GM12878 (cell line): ENCODE results near the gene GAP43.

ENCODE experiments used
- ATF3 ChIP-seq: IDR thresholded peaks from 2 replicates; pipeline ENCODE4 v1.6.1; 2011; ENCODE audit warnings: low read depth, mild to moderate bottlenecking, low read length, moderate library complexity, borderline replicate concordance; ENCODE audit errors: extremely low read depth
- BHLHE40 ChIP-seq, 2 experiments: fragments of 450-650 bp in 1 of 2; IDR thresholded peaks; 2 replicates each; pipeline ENCODE4 v1.6.1; 2011 to 2017; ENCODE audit warnings: low read depth in 2 of 2, borderline replicate concordance in 1 of 2, improper control_type of control experiment in 1 of 2, low read length in 1 of 2, mild to moderate bottlenecking in 1 of 2
- CEBPB ChIP-seq, 2 experiments: fragments of 150-350 bp in 1 of 2; IDR thresholded peaks; 2 replicates each; pipeline ENCODE4 v1.6.1; 2012 to 2014; ENCODE audit warnings: low read depth in 2 of 2, low read length in 2 of 2, borderline replicate concordance in 1 of 2, inconsistent platforms in 1 of 2
- CTCF ChIP-seq, 3 experiments: IDR thresholded peaks in 2 of 3; conservative IDR thresholded peaks in 1 of 3; 2 replicates each; pipeline ENCODE4 v1.5.1; 2011; ENCODE audit warnings: low read depth in 3 of 3, low read length in 3 of 3, mild to moderate bottlenecking in 3 of 3, control low read depth in 2 of 3, moderate library complexity in 2 of 3, inconsistent platforms in 1 of 3, mixed read lengths in 1 of 3; ENCODE audit not compliant: control insufficient read depth in 2 of 3, insufficient read depth in 1 of 3; ENCODE audit errors: extremely low read depth in 1 of 3
- EGR1 ChIP-seq, 2 experiments: IDR thresholded peaks; 1 replicate in 1 of 2; 2 replicates in 1 of 2; pipeline ENCODE4 v1.6.1; 2011 to 2012; ENCODE audit warnings: low read depth in 2 of 2, low read length in 2 of 2, borderline replicate concordance in 1 of 2, mild to moderate bottlenecking in 1 of 2, moderate library complexity in 1 of 2
- GATAD2B ChIP-seq: fragments of 450-650 bp; conservative IDR thresholded peaks from 2 replicates; pipeline ENCODE4 v1.6.1; 2017; ENCODE audit warnings: low read depth, mild to moderate bottlenecking, moderate library complexity
- POLR2AphosphoS5 ChIP-seq: IDR thresholded peaks from 2 replicates; pipeline ENCODE4 v1.6.1; 2011; ENCODE audit warnings: mild to moderate bottlenecking, low read length, inconsistent platforms
- RAD51 ChIP-seq: fragments of 450-650 bp; IDR thresholded peaks from 2 replicates; pipeline ENCODE4 v1.6.1; 2016; ENCODE audit warnings: moderate library complexity, mild to moderate bottlenecking, inconsistent platforms
- SP1 ChIP-seq: IDR thresholded peaks from one replicate; pipeline ENCODE4 v1.6.1; 2011; ENCODE audit warnings: low read depth, low read length
- SREBF2 ChIP-seq: IDR thresholded peaks from 2 replicates; pipeline ENCODE4 v1.6.1; 2012; ENCODE audit warnings: mild to moderate bottlenecking, low read length
- STAT3 ChIP-seq: IDR thresholded peaks from 2 replicates; pipeline ENCODE4 v1.6.1; 2011; ENCODE audit warnings: low read depth, low read length, improper control_type of control experiment
- TAF1 ChIP-seq: IDR thresholded peaks from 2 replicates; pipeline ENCODE4 v1.6.1; 2011; ENCODE audit warnings: mild to moderate bottlenecking, low read depth, low read length, borderline replicate concordance
- ZNF274 ChIP-seq: IDR thresholded peaks from one replicate; pipeline ENCODE4 v1.8.0; 2011; ENCODE audit not compliant: insufficient read length, insufficient read depth

- TF ChIP-seq GATAD2B = no peak
- TF ChIP-seq POLR2AphosphoS5 = no peak
- no peak for TF ChIP-seq STAT3
- no peak for TF ChIP-seq CEBPB (IDR thresholded peaks at IDR 0.05; ENCODE audit: borderline replicate concordance in 1 of 2, low read depth in 2 of 2, low read length in 2 of 2)
- no peak for TF ChIP-seq SREBF2
- TF ChIP-seq EGR1 (IDR thresholded peaks at IDR 0.05; ENCODE audit: borderline replicate concordance in 1 of 2, low read depth in 2 of 2, low read length in 2 of 2) = no peak
- TF ChIP-seq ZNF274 = no peak
- TF ChIP-seq CTCF (IDR thresholded peaks at IDR 0.05 in 2 of 3, conservative IDR thresholded peaks at IDR 0.05 in 1 of 3; ENCODE audit: control insufficient read depth in 2 of 3, extremely low read depth in 1 of 3, insufficient read depth in 1 of 3, low read depth in 3 of 3, low read length in 3 of 3) = no peak
- TF ChIP-seq BHLHE40 (IDR thresholded peaks at IDR 0.05; ENCODE audit: borderline replicate concordance in 1 of 2, low read depth in 2 of 2, low read length in 1 of 2) = no peak
- no peak for TF ChIP-seq TAF1
- no peak for TF ChIP-seq SP1
- no peak for TF ChIP-seq ATF3
- no peak for TF ChIP-seq RAD51
These were observed 145.4 kb downstream of the GAP43 start for GRCh38 chr3:115768661-115769060.
